VCaP (cell line): ENCODE measurements around the gene GSTK1.

Source experiments
- H3K27ac ChIP-seq: fragments of 450-650 bp; 2 replicates; pipeline ENCODE4 v1.5.1; 2017
- TF ChIP-seq, protein P1 (sequence below): fragments of 450-650 bp; conservative IDR thresholded peaks from 2 replicates; pipeline ENCODE4 v1.5.1; 2017; ENCODE audit warnings: mild to moderate bottlenecking, moderate library complexity

The GSTK1 gene

DNA sequence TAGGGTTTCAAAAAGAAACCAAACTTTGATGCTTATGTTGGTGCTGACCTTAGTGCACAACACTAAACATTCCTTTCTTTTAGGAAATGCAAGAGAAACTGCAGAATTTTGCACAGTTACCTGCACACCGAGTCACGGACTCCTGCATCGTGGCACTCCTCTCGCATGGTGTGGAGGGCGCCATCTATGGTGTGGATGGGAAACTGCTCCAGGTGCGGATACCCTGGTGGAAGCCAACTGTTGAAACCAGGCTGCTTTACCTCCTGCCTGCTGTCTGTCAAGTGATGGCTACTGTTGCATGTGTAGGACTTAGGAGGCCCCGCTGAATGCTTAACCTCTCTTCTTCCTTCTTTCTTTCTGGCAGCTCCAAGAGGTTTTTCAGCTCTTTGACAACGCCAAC, 36.6 kb downstream of the GSTK1 start:
- TF ChIP-seq, protein P1, sequence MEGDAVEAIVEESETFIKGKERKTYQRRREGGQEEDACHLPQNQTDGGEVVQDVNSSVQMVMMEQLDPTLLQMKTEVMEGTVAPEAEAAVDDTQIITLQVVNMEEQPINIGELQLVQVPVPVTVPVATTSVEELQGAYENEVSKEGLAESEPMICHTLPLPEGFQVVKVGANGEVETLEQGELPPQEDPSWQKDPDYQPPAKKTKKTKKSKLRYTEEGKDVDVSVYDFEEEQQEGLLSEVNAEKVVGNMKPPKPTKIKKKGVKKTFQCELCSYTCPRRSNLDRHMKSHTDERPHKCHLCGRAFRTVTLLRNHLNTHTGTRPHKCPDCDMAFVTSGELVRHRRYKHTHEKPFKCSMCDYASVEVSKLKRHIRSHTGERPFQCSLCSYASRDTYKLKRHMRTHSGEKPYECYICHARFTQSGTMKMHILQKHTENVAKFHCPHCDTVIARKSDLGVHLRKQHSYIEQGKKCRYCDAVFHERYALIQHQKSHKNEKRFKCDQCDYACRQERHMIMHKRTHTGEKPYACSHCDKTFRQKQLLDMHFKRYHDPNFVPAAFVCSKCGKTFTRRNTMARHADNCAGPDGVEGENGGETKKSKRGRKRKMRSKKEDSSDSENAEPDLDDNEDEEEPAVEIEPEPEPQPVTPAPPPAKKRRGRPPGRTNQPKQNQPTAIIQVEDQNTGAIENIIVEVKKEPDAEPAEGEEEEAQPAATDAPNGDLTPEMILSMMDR, result peak; percentile 75
- peak overlapping the region; percentile 70 for H3K27ac ChIP-seq

DNA sequence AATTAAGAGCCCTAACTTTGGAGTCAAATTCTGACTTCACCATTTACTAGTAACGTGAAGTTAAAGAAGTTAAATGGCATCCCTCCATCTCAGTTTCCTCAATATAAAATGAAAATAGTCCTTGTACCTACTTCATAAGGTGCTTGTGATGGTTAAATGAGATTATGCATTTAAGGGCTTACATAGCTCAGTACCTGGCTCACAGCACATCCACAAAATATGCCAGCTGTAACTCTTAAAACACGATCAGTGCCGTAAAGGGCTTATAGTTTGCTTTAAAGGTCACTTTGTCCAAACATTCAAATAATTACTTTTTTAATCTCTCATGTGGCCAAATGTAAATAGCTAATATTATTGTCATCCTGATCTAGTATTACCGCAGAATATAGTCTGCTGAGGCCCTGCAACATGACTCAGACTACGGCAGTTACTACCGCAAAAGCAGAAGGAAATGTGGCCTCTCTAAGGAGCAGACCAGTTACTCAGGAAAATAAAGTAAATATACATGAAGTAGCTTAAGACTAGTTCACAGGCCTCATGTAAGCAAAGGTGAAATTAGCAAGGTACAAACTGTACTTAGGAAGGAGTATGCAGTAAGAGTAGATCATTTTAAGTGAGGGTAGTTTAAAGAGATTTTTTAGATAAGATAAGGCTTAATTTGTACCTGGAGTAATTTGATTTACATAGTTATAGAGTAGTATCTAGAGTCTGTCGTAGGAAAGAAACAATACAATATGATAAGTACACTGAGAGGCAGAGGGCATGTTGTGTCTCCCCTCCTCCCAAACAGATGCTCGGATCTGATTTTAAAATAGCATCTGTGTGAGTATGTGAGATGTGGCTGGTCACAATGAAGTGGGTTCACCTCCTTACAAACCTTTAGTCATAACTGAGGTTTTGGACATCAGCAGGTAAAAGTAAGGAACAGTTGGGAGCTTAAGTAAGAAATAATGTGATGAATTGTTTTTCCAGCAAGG, 38.0 kb downstream of the GSTK1 start:
- TF ChIP-seq, protein P1, result no peak

DNA sequence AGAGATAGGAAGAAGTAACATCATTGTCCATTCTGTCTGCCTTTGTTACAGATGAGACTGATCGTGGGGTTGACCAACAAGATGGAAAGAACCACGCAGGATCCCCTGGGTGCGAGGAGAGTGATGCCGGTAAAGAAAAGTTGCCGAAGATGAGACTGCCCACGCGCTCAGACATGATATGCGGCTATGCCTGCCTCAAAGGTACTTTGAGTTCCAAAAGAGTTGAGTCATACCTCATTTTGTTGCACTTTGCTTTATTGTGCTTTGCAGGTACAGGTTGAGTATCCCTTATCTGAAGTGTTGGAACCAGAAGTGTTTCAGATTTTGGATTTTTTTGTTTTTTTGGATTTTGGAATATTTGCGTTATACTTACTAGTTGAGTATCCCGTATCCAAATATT, 40.5 kb downstream of the GSTK1 start:
- TF ChIP-seq, protein P1, result no peak
- no peak overlapping the region for H3K27ac ChIP-seq

More for the DNA sequence above, 38.0 kb downstream of the GSTK1 start:
- H3K27ac ChIP-seq, result peak overlapping the region; percentile 70

DNA sequence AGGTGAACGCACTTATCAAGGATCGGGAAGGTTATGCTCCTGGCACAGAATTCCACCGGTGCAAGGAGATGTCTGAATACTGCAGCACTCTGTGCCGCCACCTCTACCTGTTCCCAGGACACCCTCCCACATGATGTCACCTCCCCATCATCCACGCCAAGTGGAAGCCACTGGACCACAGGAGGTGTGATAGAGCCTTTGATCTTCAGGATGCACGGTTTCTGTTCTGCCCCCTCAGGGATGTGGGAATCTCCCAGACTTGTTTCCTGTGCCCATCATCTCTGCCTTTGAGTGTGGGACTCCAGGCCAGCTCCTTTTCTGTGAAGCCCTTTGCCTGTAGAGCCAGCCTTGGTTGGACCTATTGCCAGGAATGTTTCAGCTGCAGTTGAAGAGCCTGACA, 41.7 kb downstream of the GSTK1 start:
- H3K27ac ChIP-seq, result peak overlapping the region; percentile 48
- TF ChIP-seq, protein P1, result no peak

DNA sequence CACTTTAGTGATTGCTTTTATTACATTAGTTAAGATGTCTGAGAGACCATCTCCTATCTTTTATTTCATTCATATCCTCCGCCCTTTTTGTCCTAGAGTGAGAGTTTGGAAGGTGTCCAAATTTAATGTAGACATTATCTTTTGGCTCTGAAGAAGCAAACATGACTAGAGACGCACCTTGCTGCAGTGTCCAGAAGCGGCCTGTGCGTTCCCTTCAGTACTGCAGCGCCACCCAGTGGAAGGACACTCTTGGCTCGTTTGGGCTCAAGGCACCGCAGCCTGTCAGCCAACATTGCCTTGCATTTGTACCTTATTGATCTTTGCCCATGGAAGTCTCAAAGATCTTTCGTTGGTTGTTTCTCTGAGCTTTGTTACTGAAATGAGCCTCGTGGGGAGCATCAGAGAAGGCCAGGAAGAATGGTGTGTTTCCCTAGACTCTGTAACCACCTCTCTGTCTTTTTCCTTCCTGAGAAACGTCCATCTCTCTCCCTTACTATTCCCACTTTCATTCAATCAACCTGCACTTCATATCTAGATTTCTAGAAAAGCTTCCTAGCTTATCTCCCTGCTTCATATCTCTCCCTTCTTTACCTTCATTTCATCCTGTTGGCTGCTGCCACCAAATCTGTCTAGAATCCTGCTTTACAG, 42.3 kb downstream of the GSTK1 start:
- H3K27ac ChIP-seq, result peak overlapping the region; percentile 48
- TF ChIP-seq, protein P1, result peak; percentile 99

DNA sequence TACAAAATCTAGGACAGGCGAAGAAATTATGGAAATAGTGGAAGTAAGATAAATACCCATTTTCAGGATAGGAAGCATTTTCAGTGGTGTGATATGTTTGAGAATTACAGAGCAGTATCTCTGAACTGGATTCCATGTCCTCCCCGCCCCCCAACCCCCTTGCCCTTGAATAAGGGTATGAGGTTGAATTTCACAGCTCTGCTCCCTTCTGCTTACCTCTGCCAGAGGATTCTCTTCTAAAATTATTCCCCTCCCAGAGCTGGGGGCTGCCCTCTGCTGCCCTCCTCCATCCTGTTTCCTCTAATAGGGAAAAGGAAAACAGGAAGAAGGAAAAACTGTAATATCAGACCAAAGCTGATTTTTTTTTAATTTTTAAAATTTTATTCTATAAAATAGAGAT, 45.4 kb downstream of the GSTK1 start:
- TF ChIP-seq, protein P1, result no peak
- H3K27ac ChIP-seq, result no peak overlapping the region

DNA sequence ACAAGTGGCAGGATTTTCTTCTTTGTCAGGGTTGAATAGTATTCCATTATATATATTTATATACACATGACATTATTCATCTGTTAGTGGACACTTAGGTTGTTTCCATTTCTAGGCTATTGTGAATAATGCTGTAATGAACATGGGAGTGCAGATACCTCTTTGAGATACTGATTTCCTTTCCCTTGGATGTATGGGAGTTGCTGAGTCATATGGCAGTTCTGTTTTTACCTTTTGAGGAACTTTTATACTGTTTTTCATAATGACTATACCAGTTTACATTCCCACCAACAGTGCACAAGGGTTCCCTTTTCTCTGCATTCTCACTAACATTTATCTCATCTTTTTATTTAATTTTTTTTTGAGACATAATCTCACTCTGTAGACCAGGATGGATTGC, 50.9 kb downstream of the GSTK1 start:
- TF ChIP-seq, protein P1, result no peak

More for the DNA sequence above, 50.9 kb downstream of the GSTK1 start:
- H3K27ac ChIP-seq, result no peak overlapping the region
